RWPE2 (cell line): ENCODE data around the gene INHBC.

Experiments
- ATAC-seq: fragments of 200-7000 bp; cut with Tn5 transposase; 3 replicates; pipeline ENCODE4 v1.9.1; 2021; ENCODE audit warnings: low read depth
- DNase-seq: peaks from one replicate; pipeline ENCODE4 v3.0.0-alpha.2; 2020; ENCODE audit warnings: low spot score
- H3K27ac ChIP-seq: fragments of 450-650 bp; 2 replicates; pipeline ENCODE4 v1.5.1; 2017; ENCODE audit warnings: mild to moderate bottlenecking; ENCODE audit not compliant: poor library complexity, severe bottlenecking
- H3K27me3 ChIP-seq: fragments of 250-450 bp; sonication (Bioruptor Pico); 2 replicates; pipeline ENCODE4 v1.5.1; 2021; ENCODE audit warnings: mild to moderate bottlenecking, moderate library complexity; ENCODE audit not compliant: insufficient read depth, poor library complexity, severe bottlenecking
- H3K36me3 ChIP-seq: fragments of 250-450 bp; sonication (Bioruptor Pico); 2 replicates; pipeline ENCODE4 v1.5.1; 2020; ENCODE audit warnings: low read depth, mild to moderate bottlenecking, moderate library complexity
- H3K4me1 ChIP-seq: fragments of 250-450 bp; sonication (Bioruptor Pico); 2 replicates; pipeline ENCODE4 v1.5.1; 2021; ENCODE audit warnings: mild to moderate bottlenecking, moderate library complexity; ENCODE audit not compliant: insufficient read depth, poor library complexity, severe bottlenecking
- H3K4me3 ChIP-seq: fragments of 250-450 bp; sonication (Bioruptor Pico); 2 replicates; pipeline ENCODE4 v1.5.1; 2021; ENCODE audit warnings: mild to moderate bottlenecking, moderate library complexity; ENCODE audit not compliant: severe bottlenecking
- H3K9me3 ChIP-seq: fragments of 250-450 bp; sonication (Bioruptor Pico); 2 replicates; pipeline ENCODE4 v1.5.1; 2021; ENCODE audit warnings: mild to moderate bottlenecking, moderate library complexity; ENCODE audit not compliant: severe bottlenecking
- CTCF ChIP-seq: fragments of 450-650 bp; IDR thresholded peaks from one replicate; pipeline ENCODE4 v1.5.1; 2017; ENCODE audit warnings: mild to moderate bottlenecking, moderate library complexity; ENCODE audit not compliant: poor library complexity, severe bottlenecking

Gene INHBC

GRCh38 chr12:57454213-57454565 lies 19.6 kb downstream of the INHBC start:
- Histone ChIP-seq H3K4me1 (peaks cover 29% of the 10 kb centered on the region), H3K4me3 (no peak overlapping the region), H3K36me3 (no peaks in the 10 kb centered on the region), H3K9me3 (no peaks in the 10 kb centered on the region), H3K27me3 (no peaks in the 10 kb centered on the region), H3K27ac (no peak overlapping the region)
- ATAC-seq (no peak), DNase-seq (no peak)
- TF ChIP-seq CTCF, result no peak

GRCh38 chr12:57454566-57455373 lies 20.2 kb downstream of the INHBC start, which contains the start of gene INHBE:
TSS of gene INHBE (plus strand) at chr12:57455307. CDS start at chr12:57455537, 230 bp downstream.
- DNase-seq, result no peak
- ATAC-seq, result no peak
- H3K36me3 ChIP-seq, result no peaks in the 10 kb centered on the region
- H3K4me3 ChIP-seq, result no peak within 1 kb of the TSS
- H3K27me3 ChIP-seq, result no peaks in the 10 kb centered on the region
- peaks cover 29% of the 10 kb centered on the region for H3K4me1 ChIP-seq
- no peaks in the 10 kb centered on the region for H3K9me3 ChIP-seq
- no peak within 1 kb of the TSS for H3K27ac ChIP-seq
- no peak for TF ChIP-seq CTCF

DNA sequence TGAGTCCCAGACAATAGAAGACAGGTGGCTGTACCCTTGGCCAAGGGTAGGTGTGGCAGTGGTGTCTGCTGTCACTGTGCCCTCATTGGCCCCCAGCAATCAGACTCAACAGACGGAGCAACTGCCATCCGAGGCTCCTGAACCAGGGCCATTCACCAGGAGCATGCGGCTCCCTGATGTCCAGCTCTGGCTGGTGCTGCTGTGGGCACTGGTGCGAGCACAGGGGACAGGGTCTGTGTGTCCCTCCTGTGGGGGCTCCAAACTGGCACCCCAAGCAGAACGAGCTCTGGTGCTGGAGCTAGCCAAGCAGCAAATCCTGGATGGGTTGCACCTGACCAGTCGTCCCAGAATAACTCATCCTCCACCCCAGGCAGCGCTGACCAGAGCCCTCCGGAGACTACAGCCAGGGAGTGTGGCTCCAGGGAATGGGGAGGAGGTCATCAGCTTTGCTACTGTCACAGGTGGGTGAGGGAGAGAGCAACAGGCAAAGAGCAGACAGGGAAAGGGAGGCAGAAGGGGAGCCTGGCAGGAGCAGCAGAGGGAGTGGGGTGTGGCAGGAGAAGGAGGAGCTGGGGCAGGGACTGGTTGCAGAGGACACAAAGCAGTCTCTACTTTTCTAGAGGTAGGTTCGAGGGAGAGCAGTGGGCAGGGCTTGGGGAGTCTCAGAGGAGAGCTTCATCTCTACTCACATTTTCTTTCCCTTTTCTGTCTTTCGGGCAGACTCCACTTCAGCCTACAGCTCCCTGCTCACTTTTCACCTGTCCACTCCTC lies 21.0 kb downstream of the INHBC start:
- ATAC-seq (no peak), DNase-seq (no peak)
- Histone ChIP-seq H3K27me3 (no peaks in the 10 kb centered on the region), H3K27ac (no peak overlapping the region), H3K4me1 (peaks cover 29% of the 10 kb centered on the region), H3K4me3 (no peak overlapping the region), H3K9me3 (no peaks in the 10 kb centered on the region), H3K36me3 (no peaks in the 10 kb centered on the region)
- no peak for TF ChIP-seq CTCF

DNA sequence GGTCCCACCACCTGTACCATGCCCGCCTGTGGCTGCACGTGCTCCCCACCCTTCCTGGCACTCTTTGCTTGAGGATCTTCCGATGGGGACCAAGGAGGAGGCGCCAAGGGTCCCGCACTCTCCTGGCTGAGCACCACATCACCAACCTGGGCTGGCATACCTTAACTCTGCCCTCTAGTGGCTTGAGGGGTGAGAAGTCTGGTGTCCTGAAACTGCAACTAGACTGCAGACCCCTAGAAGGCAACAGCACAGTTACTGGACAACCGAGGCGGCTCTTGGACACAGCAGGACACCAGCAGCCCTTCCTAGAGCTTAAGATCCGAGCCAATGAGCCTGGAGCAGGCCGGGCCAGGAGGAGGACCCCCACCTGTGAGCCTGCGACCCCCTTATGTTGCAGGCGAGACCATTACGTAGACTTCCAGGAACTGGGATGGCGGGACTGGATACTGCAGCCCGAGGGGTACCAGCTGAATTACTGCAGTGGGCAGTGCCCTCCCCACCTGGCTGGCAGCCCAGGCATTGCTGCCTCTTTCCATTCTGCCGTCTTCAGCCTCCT lies 21.6 kb downstream of the INHBC start:
- no peak for ATAC-seq
- DNase-seq, result no peak
- no peak overlapping the region for H3K27ac ChIP-seq

More for the DNA sequence above, 21.6 kb downstream of the INHBC start:
- peak; percentile 56 for TF ChIP-seq CTCF
- Histone ChIP-seq H3K36me3 (no peaks in the 10 kb centered on the region), H3K9me3 (no peaks in the 10 kb centered on the region), H3K4me3 (no peak overlapping the region), H3K4me1 (peaks cover 29% of the 10 kb centered on the region), H3K27me3 (no peaks in the 10 kb centered on the region)
